Stimulated activated CD4-positive, alpha-beta T cell treated with anti-CD3 and anti-CD28 coated beads, Interleukin-1b, Interleukin-23, amount 100 ng/mL, for 1 hour (primary cell): ENCODE data around the gene RIPK4.

ENCODE experiments used
- DNase-seq, 2 donors: peaks; one replicate each; pipeline ENCODE4 v3.0.0-alpha.2; 2020; ENCODE audit warnings: low read depth in 2 of 2

RIPK4 gene

DNA sequence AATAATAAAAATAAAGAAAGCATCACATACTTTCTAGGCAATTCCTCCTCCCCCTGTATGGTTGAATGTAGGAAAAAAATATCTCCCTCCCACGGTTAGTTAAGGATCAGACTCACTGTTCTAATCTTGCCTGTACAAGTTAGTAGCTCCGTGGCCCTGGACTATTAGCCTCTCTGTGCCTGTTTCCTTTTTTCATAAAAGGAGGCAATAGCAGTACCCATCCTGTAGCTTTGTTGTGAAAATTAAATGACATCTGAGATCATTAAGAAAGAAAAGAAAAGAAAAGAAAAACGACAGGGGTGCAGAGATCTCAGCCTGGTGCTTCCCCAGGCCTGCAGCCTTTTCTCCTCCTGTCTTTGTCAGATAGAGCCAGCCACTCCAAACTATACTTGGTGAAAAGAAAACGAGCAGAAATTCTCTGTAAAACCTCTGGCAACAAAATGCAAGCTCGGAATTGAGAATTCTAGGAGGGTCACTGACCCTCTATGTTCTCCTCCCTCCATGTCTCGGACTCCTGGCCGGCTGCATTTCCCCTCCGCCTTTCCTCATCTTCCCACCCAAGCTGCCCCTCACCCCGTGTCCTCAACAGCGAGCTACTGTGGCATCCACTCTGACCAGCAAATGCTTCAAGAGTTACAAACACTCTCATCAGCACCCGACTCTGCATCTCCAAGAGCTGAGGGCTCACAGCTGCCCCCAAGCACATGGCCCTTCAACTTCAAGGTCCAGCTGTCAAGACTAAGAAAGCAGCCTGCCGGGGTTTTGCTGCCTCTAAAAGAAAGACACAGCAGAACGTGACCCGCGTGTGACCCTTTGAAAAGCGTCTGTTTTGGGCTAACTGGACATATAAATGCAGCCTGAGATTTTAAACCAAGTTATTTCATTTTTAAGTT is 13.6 kb downstream of the RIPK4 start:
- no peak for DNase-seq

DNA sequence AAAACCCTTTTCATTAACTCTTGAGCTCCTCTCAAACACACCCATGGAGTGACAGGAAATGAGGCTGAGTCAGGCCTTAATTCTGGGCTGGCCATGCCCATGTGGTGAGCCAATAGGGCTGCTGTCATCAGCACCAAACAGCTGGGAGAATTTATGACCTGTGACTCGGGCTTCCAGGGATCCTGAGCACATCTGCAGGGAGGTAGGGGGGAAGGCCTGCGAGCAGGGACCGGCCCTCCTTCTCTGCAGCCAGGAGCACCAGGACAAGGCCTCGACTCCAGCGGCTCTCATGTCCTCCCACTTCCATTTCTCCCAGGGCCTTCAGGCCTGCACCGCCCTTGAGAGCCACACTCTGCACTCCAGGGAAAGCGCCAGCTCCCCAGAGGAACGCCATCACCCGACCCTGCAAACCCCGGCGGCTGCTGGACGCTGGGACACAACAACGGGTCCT is 14.6 kb downstream of the RIPK4 start:
- no peak for DNase-seq

DNA sequence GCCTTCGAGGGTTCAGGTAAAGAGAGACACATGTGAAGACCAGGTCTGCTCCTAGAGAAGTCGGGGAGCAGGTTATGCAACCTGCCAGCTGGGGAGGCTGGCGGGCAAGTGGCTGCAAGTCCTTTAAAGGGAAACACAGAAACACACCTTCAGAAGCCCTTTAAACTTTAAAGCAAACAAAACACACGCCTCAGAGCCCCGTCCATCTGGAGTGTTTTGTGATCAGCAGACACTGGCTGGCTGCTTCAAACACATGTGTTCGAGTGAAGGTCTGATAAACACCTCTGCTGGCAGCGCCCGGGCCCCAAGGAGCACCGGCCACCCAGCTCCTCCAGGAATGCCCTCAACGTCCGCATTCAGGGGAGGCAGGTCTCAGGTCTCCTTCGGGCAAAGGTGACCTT is 15.2 kb downstream of the RIPK4 start:
- no peak for DNase-seq

DNA sequence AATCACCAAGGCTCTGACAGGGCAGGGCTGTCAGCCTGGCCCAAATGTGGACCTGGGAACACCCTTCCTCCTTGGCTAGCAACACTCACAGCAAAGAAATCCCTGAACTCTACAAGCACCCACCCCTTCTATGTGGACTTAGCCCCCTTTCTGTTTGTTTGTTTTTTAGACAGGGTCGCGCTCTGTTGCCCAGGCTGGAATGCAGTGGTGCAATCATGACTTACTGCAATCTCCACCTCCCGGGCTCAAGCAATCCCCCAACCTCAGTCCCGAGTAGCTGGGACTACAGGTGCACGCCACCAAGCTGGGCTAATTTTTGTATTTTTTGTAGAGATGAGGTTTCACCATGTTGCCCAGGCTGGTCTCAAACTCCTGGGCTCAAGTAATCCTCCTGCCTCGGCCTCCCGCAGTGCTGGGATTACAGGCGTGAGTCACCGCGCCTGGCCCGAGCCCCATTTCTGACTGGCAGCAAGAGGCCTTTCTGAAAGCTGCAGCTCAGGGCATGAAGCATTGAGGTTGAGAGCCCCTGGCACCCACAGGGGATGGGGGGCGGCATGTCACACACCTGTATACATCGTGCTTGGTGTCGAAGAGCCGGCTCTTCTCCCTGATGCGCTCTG is 16.2 kb downstream of the RIPK4 start:
- no peak for DNase-seq

DNA sequence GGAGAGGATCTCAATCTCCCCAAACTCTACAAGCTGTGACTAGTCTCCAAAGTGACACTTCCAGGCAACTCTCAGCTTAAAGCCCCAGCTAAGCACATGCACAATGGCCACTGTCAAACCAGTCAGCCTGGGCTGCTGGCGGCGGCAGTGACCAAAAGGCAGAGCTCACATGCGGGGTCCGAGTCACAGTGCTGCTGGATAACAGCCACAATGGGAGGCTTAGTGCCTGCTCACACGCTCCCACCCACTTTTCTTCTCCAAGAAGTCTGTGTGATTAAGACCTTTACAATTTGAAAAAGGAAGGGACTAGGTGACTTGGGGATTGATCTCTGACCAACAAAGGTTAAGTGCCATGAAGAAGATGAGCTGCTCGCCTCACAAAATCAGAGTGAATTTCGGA is 16.8 kb downstream of the RIPK4 start:
- DNase-seq, result no peak

DNA sequence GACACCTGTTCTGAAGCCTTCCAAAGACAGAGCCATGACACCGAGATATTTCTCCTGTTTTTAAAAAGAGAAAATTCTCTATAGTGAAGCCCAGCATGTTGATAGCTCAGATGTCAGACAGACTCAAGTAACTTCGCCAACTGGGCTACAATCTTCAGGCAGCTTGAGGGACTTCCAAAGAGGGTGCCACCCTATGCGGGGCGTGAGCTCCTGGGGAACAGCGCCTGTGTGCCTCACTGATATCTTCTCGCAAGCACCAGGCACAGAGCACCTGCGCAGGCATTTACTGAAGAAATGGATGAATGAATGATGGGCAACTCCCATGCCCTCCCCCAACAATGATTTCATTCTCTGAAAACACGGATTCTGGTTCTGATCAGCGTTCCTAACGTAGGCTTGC is 17.6 kb downstream of the RIPK4 start:
- DNase-seq, result no peak

DNA sequence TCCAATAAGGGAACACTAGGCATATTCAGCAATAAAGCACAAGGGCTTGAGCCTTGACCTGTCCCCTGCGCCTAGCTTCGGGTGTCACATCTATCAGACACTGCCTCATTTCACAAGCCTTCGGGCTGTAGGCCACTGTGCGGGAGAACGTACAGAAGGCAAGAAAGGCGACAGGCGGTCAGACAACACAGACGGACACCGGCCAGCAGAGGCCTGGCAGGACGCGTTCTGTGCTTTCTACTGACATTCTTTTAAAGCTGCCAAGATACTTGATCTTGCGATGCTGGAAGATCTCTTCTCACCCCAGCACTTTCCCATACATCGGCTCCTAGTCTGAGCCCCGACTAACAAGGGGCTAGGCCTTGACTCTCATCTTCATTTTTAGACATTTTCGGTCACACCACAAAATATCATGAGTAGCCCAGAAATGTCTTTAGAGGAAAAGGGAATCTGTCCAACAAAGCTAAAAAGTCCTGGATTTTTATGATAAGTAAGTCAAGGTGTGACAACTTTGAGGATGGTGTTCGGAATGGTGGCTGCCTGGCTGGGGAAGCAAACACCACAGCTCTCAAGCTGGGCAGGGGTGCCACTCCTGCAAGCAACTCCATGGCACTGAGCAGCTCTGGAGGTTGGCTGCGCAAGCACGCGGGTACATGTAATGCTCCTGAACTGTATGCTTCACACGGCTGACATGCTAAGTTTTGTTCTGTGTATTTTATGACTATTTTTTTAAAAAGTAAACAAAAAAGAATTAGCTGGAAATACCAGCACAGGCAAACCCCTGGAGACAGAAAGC is 18.7 kb downstream of the RIPK4 start:
- DNase-seq, result no peak

DNA sequence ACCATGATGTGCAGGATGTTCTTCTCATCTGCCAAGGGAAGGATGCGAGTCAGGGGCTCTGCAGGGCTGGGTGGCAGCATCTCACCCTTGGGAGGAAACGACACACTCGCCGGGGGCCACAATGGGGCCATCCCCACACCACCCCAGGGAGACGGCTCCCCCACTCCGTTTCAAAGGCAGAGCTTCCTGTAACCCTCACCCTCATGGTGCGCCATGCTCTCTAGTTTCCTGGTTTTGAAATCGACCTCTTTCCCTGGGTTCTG is 20.2 kb downstream of the RIPK4 start:
- no peak for DNase-seq

DNA sequence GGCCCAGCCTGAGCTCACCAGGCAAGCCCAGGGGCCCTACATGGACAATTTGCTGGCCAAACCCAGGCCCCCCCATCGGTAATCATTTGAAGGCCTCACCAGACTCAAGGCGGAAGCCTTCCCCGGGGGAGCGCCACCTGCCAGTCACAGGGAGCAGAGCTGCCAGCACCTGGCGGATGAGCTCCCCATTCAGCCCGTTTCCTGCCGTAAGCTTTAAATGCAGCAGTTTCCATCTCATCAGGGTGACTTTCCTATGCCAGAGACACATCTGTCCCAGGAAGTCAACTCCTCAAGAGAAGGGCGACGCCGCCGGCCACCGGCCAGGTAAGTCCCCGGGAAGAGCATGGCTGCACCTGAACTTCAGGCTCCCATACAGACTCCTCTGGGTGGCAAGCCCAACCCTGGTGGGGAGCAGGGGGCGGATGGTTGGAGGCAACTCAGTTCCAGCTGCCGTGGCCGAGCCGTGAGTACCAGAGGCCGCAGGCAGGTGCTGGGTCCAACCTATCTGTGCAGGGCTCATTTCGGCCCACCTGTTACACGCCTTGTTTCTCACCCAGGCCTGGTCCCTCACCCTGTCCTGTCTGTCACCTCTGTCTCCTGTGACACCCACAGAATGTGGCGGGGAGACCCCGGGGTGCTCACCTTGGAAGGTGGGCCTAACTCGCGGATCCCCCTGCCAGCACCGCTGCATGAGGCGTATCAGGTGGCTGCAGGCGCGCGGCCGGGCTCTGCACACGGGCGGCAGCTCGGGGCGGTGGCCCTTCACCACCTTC is 20.7 kb downstream of the RIPK4 start:
- DNase-seq, result no peak

DNA sequence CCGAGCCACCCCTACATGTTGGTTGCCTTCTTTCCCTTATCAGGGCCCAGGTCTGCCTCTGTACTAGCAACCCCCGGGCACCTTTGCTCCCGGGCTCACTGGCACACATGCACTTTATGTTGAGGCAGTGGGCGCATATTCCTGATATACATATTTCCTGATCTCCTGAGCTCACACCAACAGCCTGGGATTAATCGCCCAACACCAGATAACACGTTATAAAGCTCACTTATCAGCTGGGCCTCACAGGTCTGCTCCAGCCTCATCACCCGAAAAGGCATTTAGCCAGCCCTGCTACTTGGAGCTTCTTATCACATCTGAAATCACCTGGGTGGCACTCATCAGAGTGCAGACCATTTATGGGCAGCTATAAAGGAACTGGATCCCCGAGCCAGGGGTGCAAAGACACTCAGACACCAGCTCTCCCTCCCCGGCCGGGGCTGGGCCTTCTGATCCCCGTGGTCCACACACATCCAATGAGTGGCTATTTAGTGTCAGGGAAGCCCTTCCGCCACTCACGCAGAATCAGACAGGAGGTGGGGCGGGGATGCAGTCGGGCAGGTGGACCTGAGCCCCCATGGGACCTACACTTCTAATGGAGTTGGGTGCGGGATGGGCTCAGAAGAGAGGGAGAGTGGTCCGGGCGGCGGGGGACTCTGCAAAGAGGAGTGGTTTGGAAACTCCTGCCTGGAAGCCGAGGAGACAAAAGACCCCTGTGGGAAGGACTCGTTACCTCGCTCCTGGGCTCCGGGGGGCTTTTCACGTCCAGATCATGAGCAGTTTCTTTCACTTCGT is 21.6 kb downstream of the RIPK4 start:
- no peak for DNase-seq

DNA sequence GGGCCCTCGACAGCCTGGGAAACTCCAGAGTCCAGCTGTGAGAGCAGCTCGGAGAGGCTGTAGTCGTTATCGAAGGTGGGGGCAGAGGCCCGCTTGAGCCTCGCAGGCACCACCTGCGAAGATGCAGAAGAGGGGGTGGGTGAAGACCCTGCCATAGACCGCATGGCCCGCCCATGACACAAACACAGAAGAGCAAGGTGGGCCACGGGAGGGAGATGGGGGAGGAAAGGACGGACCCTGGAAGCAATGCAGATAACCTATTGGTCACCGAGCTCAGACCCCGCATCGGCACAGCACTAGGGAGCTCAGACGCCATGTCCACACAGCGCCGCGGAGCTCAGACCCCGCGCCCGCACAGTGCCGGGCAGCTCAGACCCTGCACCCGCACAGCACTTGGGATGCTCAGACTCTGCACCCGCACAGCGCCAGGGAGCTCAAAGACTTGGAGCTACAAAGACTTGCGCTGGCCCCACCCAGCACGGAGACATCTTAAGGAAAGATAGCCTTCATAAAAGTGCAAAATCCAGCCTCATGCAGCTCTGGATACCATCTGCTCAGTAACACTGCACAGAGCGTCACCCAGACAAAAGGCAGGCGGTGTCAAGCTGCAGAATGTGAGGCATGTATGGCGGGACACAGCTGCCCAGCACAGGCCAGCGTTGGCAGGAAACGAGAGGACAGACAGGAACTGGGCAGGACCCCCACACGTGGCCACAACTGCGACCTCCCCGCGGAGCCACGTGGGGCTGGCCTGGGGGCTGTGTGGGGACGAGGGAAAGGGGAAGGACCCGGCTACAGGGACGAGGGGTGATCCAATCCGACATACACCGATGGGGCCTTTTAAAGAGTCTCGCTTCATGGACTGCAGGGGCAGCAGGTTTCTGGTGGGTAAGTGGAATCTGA is 22.6 kb downstream of the RIPK4 start:
- DNase-seq, result no peak

DNA sequence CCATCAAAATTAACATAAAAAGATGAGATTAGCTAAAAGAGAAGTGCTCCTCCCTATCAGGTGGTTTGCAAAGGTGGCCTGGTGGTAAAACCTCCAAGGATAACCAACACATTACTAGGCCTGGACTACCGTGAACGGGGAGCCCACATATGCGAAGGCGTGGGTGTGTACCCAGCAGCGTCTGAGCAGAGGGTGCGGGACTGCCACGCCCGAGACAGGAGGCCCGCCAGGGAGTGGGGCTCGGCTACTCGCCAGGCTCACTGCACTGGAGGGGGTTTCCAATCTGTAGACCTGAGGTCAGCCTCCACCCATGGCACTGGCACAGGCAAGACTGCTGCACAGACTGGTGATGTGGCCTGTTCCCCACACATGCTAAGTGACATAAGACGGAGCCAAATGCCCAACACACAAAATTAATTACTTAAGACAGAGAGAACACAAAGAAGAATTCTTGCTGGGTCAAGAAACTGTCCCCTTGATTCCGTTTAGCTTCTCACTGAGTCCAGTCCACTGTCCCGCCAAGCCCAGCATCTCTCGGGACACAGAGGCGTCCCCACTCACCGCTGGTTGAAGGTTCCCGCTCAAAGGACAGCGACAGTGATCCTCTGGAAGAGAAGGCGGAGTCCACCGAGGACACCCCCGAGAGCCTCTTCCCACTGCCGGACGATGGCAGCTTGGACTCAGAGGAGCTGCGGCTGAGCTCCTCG is 23.4 kb downstream of the RIPK4 start:
- no peak for DNase-seq

DNA sequence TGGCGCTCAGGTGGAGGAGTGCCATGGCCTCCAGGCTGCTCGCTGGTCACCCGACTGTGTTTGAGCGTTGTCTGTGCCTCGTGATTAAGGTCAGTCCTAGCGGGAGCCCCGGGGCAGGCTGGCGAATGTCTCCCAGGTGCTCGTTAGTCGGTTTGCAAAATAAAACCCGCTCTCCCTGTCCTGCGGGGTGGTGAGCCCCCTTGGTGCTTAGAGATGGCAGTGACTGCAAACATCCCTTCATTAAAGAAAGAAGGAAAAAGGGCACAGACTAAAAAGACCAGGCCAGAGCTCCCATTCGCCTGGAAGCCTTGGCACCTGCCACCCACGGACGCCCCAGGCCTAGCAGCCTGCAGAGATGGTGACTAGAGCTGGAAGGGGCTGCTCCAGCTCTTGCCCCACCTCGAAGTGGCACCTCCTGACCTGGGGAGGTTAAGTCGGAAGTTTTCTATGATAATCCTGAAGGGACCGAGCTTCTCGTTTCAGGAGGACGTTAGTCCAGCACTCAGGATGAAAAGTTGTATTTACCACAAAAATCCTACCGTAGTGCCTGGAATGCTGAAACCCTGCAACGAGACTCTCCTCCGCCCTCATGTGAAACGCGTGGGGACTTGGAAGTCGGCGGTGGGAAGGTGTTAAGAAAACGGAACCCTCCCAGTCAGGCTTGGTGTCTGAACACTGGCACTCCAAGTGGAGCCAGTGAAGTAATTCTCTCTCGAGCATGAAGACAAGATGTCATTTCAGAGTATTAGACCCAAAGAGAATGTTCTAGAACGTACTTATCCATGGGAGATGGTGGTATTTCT is 24.6 kb downstream of the RIPK4 start:
- no peak for DNase-seq

DNA sequence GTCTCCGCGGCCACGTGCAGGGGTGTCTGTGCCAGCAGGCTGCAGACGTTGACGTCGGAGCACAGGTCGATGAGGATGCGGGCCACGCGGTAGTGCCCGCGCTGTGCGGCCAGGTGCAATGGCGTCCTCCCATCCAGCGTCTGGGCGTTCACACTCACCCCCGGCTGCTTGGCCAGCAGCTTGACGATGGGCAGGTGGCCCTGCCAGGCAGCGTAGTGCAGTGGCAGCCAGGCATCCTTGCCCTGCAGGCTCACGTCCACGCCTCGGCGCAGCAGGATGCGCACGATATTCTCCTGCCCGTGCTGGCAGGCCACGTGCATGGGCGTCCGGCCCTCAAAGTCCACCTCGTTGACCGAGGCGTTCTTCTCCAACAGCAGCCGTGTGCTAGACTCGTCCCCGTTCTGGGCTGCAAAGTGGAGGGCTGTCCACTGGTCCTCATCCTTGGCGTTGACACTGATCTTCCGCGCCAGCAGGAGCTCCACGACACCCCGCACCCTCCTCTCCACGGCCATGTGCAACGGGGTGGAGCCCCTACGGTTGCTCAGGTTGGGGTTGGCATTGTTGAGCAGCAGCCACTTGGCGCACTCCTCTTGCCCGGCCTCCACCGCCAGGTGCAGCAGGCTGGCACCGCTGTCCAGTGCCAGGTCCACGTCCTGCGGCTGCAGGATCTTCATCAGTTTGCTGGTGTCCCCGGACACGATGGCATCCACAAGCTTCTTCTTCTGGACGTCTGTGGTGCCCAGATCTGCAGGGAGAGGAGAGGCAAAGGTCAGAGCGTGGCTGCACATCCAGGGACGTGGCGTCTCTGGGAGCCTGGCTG is 25.4 kb downstream of the RIPK4 start:
- no peak for DNase-seq

DNA sequence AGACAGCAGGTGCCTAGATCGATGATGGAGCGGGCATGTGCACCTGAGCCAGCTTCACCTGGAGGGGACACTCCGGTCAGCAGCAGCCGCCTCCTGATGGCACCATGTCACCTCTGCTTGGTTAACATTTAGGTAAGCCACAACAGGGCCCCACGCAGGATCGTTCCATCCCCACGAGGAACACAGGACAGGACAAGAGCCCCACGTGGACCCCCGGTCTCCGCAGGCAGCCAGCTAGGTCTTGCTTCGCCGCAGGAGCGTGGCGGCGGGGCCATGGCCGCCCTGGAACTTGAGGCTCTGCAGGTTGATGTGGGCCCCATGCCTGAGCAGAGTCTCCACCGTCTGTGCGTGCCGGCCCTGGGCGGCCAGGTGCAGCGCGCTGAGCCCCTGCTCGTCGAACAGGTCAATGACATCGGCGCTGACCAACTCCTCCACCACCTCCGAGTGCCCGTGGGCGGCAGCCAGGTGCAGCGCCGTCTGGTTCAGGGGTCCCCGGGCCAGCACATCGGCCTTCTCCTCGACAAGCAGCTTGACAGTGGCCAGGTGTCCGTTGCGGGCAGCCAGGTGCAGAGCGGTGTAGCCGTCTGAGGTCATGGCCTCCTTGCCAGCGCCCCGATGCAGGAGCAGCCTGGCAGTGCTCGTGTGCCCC is 26.1 kb downstream of the RIPK4 start:
- DNase-seq, result no peak

DNA sequence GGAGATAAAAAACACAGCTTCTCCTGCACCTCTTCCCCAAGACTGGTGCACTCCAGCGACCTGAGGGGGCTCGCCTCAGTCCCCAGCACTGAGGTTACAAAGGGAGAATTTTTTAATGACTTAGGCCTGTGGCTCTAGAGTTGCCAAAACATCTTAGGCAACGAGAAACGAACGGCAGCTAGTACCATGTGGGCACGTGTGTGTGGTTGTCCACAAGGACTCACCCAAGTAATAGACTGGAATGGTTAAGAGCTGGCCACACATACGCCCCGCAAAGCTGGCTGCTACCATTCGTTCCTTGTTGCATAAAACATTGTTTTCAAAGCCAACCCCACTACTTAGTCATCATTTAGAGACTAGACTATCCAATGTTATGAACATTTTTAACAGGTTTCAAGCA is 26.9 kb downstream of the RIPK4 start:
- no peak for DNase-seq

DNA sequence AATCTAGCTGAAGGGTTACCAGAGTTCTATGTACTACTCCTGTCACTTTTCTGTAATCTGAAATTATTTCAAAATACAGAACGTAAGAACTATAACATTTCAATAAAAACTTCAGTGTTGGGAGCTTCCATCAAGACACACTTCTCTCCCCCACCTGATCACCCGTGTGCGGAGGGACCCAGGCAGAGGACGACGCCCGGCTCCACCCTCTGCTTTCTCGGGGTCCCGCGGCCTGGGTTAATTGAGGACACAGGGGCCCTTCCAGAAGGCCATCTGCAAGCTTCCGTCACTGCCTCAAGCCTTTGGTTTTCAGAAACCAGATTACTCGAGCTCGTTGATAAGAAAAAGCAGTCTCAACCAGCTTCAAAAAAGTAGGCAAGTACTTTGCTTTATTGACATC is 27.8 kb downstream of the RIPK4 start:
- DNase-seq, result no peak
